Forelimb muscle (tissue), 1 donor: ENCODE measurements around the gene MAP7. TPM values are rescaled to one million over a fixed set of nuclear protein-coding genes. Genes with fewer than 3 reads are reported as not detected.
A peak's percentile ranks its signal among the peaks of the same experiment; 100 is the strongest.
"Not testable (repeated sequence)": the region's sequence is repeated elsewhere in the genome, so short reads cannot be mapped to it uniquely, and the experiment has no call there.

Experiments
- DNase-seq: peaks from one replicate; pipeline ENCODE4 v3.0.0-alpha.2; 2013; ENCODE audit warnings: low read depth
- polyA plus RNA-seq: library from polyadenylated mRNA; unstranded; fragments of 120-200 nt; gene quantifications from one replicate; pipeline ENCODE4 v1.2.1, GENCODE V29; 2013; ENCODE audit not compliant: insufficient read length

Gene MAP7
- polyA plus RNA-seq, 1 donor, result 0.28 TPM

- no peak for DNase-seq
These were observed 211.7 kb downstream of the MAP7 start for GRCh38 chr6:136338486-136338885.

GRCh38 chr6:136337606-136338005, 212.6 kb downstream of the MAP7 start:
- DNase-seq, result no peak

- no peak for DNase-seq
These were observed 213.1 kb downstream of the MAP7 start for GRCh38 chr6:136337121-136337520.

GRCh38 chr6:136335736-136336363, 214.4 kb downstream of the MAP7 start:
- no peak for DNase-seq

- no peak for DNase-seq
These were observed 215.4 kb downstream of the MAP7 start for GRCh38 chr6:136334853-136335252.

- DNase-seq, result no peak
These were observed 215.8 kb downstream of the MAP7 start for GRCh38 chr6:136334465-136334846.

- DNase-seq, result no peak
These were observed 216.3 kb downstream of the MAP7 start for GRCh38 chr6:136333824-136334464.

GRCh38 chr6:136331461-136331860, 218.8 kb downstream of the MAP7 start:
- DNase-seq, result no peak

- DNase-seq, result no peak
These were observed 219.6 kb downstream of the MAP7 start for GRCh38 chr6:136330634-136331033.

- DNase-seq, result no peak
These were observed 224.1 kb downstream of the MAP7 start for GRCh38 chr6:136326038-136326553.

GRCh38 chr6:136324686-136325380, 225.4 kb downstream of the MAP7 start:
- peak; percentile 41 for DNase-seq

- peak; percentile 45 for DNase-seq
These were observed 226.7 kb downstream of the MAP7 start for GRCh38 chr6:136323431-136324112.

GRCh38 chr6:136319732-136320131, 230.5 kb downstream of the MAP7 start:
- no peak for DNase-seq

GRCh38 chr6:136318676-136319075, 231.5 kb downstream of the MAP7 start:
- DNase-seq, result no peak

- DNase-seq, result no peak
These were observed 232.3 kb downstream of the MAP7 start for GRCh38 chr6:136317971-136318370.

- no peak for DNase-seq
These were observed 233.1 kb downstream of the MAP7 start for GRCh38 chr6:136317021-136317694.

GRCh38 chr6:136315594-136315993, 234.6 kb downstream of the MAP7 start:
- no peak for DNase-seq

GRCh38 chr6:136312975-136313374, 237.2 kb downstream of the MAP7 start:
- DNase-seq, result no peak

GRCh38 chr6:136309729-136310311, 240.4 kb downstream of the MAP7 start:
- DNase-seq, result no peak

- no peak for DNase-seq
These were observed 241.1 kb downstream of the MAP7 start for GRCh38 chr6:136309171-136309570.

- DNase-seq, result not testable (repeated sequence)
These were observed 241.8 kb downstream of the MAP7 start for GRCh38 chr6:136308469-136308868.
